GM12878 (cell line): ENCODE results near the gene PUM2.

Experiments used
- BCL11A ChIP-seq: IDR thresholded peaks from 2 replicates; pipeline ENCODE4 v1.6.1; 2011; ENCODE audit warnings: low read depth, low read length
- CHD2 ChIP-seq: IDR thresholded peaks from 2 replicates; pipeline ENCODE4 v1.6.1; 2011; ENCODE audit warnings: low read depth, low read length, improper control_type of control experiment, borderline replicate concordance
- CREM ChIP-seq: IDR thresholded peaks from 2 replicates; pipeline ENCODE4 v1.6.1; 2014; ENCODE audit warnings: antibody characterized with exemption, low read depth
- GABPA ChIP-seq: IDR thresholded peaks from 2 replicates; pipeline ENCODE4 v1.6.1; 2014; ENCODE audit warnings: antibody characterized with exemption, low read depth, mild to moderate bottlenecking, inconsistent platforms
- TARDBP ChIP-seq: IDR thresholded peaks from 2 replicates; pipeline ENCODE4 v1.6.1; 2016; ENCODE audit warnings: borderline replicate concordance
- ZNF24 ChIP-seq: fragments of 450-650 bp; IDR thresholded peaks from 2 replicates; pipeline ENCODE4 v1.6.1; 2017; ENCODE audit warnings: antibody characterized with exemption, mild to moderate bottlenecking

- TF ChIP-seq TARDBP (no peak), BCL11A (no peak), ZNF24 (no peak), CHD2 (no peak), GABPA (no peak), CREM (no peak)
Measured at GRCh38 chr2:20282916-20283592, 67.6 kb downstream of the PUM2 start.
